Liver (tissue), 9 donors: Measurements from ENCODE around the gene LLGL1. TPM values are rescaled to one million over a fixed set of nuclear protein-coding genes. Genes with fewer than 3 reads are reported as not detected.
A peak's percentile ranks its signal among the peaks of the same experiment; 100 is the strongest.

Experiments used
- DNase-seq: peaks from one replicate; pipeline ENCODE4 v3.0.0-alpha.2; 2017; ENCODE audit warnings: low spot score
- H3K27ac ChIP-seq, 2 donors: one replicate each; pipeline ENCODE4 v1.7.0; 2013; ENCODE audit warnings: inconsistent platforms in 2 of 2, low read length in 2 of 2, control low read depth in 1 of 2, low read depth in 1 of 2, mild to moderate bottlenecking in 1 of 2
- H3K27me3 ChIP-seq, 4 donors: one replicate each; pipeline versions ENCODE4 v1.6.1 to v1.7.0; 2013; ENCODE audit warnings: low read length in 3 of 4, inconsistent platforms in 1 of 4, mild to moderate bottlenecking in 1 of 4, moderate library complexity in 1 of 4; ENCODE audit not compliant: control insufficient read depth in 4 of 4, insufficient read depth in 4 of 4
- H3K36me3 ChIP-seq, 4 donors: one replicate each; pipeline versions ENCODE4 v1.6.1 to v1.7.0; 2013; ENCODE audit warnings: low read length in 3 of 4, mild to moderate bottlenecking in 3 of 4, low read depth in 1 of 4, moderate library complexity in 1 of 4; ENCODE audit not compliant: control insufficient read depth in 4 of 4, insufficient read depth in 3 of 4
- H3K4me1 ChIP-seq, 4 donors: one replicate each; pipeline versions ENCODE4 v1.6.1 to v1.7.0; 2013; ENCODE audit warnings: low read length in 3 of 4, mild to moderate bottlenecking in 3 of 4, moderate library complexity in 1 of 4; ENCODE audit not compliant: control insufficient read depth in 4 of 4, insufficient read depth in 4 of 4
- H3K4me3 ChIP-seq, 3 donors: one replicate each; pipeline versions ENCODE4 v1.6.1 to v1.7.0; 2013; ENCODE audit warnings: low read length in 3 of 3, control low read depth in 1 of 3, low read depth in 1 of 3, mild to moderate bottlenecking in 1 of 3
- H3K9ac ChIP-seq, 2 donors: one replicate each; pipeline ENCODE4 v1.7.0; 2013; ENCODE audit warnings: low read length in 2 of 2, mild to moderate bottlenecking in 2 of 2, moderate library complexity in 2 of 2, control low read depth in 1 of 2, low read depth in 1 of 2
- H3K9me3 ChIP-seq, 4 donors: one replicate each; pipeline versions ENCODE4 v1.6.1 to v1.7.0; 2013; ENCODE audit warnings: low read length in 3 of 4; ENCODE audit not compliant: control insufficient read depth in 4 of 4
- EGR1 ChIP-seq, 2 donors: IDR thresholded peaks; 2 replicates each; pipeline ENCODE4 v1.6.1; 2016 to 2018; ENCODE audit warnings: antibody characterized with exemption in 2 of 2, low read depth in 2 of 2
- GABPA ChIP-seq, 2 donors: IDR thresholded peaks in 1 of 2; conservative IDR thresholded peaks in 1 of 2; 2 replicates each; pipeline ENCODE4 v1.6.1; 2016; ENCODE audit warnings: antibody characterized with exemption in 2 of 2, mild to moderate bottlenecking in 1 of 2, moderate library complexity in 1 of 2
- HNF4A ChIP-seq, 2 donors: conservative IDR thresholded peaks; 2 replicates each; pipeline ENCODE4 v1.6.1; 2016; ENCODE audit warnings: antibody characterized with exemption in 2 of 2, mild to moderate bottlenecking in 2 of 2
- HNF4G ChIP-seq: IDR thresholded peaks from 2 replicates; pipeline ENCODE4 v1.6.1; 2016; ENCODE audit warnings: antibody characterized with exemption
- JUND ChIP-seq, 2 donors: IDR thresholded peaks; 2 replicates each; pipeline ENCODE4 v1.6.1; 2016; ENCODE audit warnings: antibody characterized with exemption in 2 of 2
- NR2F2 ChIP-seq: IDR thresholded peaks from 2 replicates; pipeline ENCODE4 v1.6.1; 2016; ENCODE audit warnings: antibody characterized with exemption
- RAD21 ChIP-seq, 2 donors: IDR thresholded peaks; 2 replicates each; pipeline ENCODE4 v1.6.1; 2016; ENCODE audit warnings: antibody characterized with exemption in 2 of 2, mild to moderate bottlenecking in 2 of 2
- RXRA ChIP-seq, 2 donors: IDR thresholded peaks; 2 replicates each; pipeline ENCODE4 v1.6.1; 2017 to 2018; ENCODE audit warnings: antibody characterized with exemption in 2 of 2, mild to moderate bottlenecking in 1 of 2
- SP1 ChIP-seq: IDR thresholded peaks from 2 replicates; pipeline ENCODE4 v1.6.1; 2018; ENCODE audit warnings: antibody characterized with exemption, mild to moderate bottlenecking
- TAF1 ChIP-seq: conservative IDR thresholded peaks from 2 replicates; pipeline ENCODE4 v1.6.1; 2016; ENCODE audit warnings: antibody characterized with exemption, mild to moderate bottlenecking
- WGBS: extraction: QIAGEN DNeasy Blood & Tissue Kit; methylation state at CpG from one replicate; pipeline ENCODE4 v1.1.7; 2013; 5-methylcytosine and 5-hydroxymethylcytosine counted together
- polyA plus RNA-seq, 2 donors: library from polyadenylated mRNA; stranded (reverse) in 1 of 2; unstranded in 1 of 2; fragments of 200-250 nt in 1 of 2; fragments of >200 nt in 1 of 2; fragmentation: Nextera tagmentation in 1 of 2; extraction: Ambion mirVana in 1 of 2; gene quantifications; one replicate each; pipeline versions ENCODE4 v1.2.1 to v1.2.3, GENCODE V29; 2013 to 2015
- total RNA-seq, 2 donors: library from RNA; depleted of rRNA; stranded (reverse); fragments of >200 nt; gene quantifications; one replicate each; pipeline ENCODE4 v1.2.3, GENCODE V29; 2014
- TF ChIP-seq, protein P1 (sequence below): IDR thresholded peaks from 2 replicates; pipeline ENCODE4 v1.6.1; 2016; ENCODE audit warnings: antibody characterized with exemption
- TF ChIP-seq, protein P2 (sequence below): IDR thresholded peaks from 2 replicates; pipeline ENCODE4 v1.6.1; 2016; ENCODE audit warnings: antibody characterized with exemption
- donor health status: healthy.
- donor health status: healthy.
- donor health status: healthy.
- donor health status: healthy.
- donor health status: healthy.

LLGL1 gene
- total and polyA plus RNA-seq, 4 donors: 0.39 to 12.0 (median 2.8) TPM

DNA sequence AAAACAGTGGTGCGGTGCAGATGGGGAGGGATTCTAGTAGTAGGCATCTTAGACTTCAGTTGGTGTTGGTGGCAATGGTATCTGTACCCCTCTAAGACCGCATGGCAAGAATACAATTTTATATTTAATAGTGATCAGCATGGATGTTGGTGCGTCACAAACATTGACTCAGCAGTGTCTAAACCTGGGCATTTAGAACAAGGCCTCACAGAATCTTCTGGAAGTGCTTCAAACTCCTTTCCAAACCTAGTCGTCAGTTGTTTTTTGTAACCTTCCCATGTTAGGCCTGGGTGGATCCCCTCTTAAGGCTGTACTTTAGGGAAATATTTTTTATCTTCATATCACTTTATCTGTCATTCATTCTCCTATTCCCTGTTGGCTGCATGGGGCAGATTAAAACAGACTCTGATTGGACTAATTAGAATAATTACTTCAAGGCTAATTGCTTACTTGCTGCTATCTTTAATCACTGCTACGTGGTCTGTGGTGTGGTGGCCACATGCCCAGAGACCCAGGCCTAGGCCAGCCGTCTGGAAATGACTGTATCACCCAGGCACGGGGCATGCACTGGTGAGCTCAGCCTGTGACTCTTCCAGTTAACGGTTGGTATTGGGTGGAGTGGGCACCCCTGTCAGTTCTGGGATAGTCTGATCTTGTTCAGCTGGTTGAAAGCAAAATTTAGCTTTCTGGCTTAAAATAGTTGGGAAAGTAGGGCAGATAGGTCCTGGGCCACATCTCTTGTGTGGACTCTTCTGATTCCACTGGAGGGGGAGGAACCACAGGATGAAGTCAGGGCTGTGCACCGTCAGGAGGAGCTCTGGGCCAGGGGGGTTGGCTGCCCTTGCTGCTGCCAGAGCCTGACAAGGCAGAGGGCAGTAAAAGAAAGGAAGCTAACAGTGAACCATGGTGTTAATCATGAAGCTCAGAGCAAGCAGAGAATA lies 37.3 kb upstream of the LLGL1 start (continued):
- TF ChIP-seq HNF4G: no peak
- no peak for TF ChIP-seq GABPA (IDR thresholded peaks at IDR 0.05 in 1 of 2, conservative IDR thresholded peaks at IDR 0.05 in 1 of 2)
- no peak for TF ChIP-seq NR2F2
- TF ChIP-seq TAF1: no peak
- TF ChIP-seq HNF4A (conservative IDR thresholded peaks at IDR 0.05): no peak
- no peak for TF ChIP-seq RXRA (IDR thresholded peaks at IDR 0.05)

DNA sequence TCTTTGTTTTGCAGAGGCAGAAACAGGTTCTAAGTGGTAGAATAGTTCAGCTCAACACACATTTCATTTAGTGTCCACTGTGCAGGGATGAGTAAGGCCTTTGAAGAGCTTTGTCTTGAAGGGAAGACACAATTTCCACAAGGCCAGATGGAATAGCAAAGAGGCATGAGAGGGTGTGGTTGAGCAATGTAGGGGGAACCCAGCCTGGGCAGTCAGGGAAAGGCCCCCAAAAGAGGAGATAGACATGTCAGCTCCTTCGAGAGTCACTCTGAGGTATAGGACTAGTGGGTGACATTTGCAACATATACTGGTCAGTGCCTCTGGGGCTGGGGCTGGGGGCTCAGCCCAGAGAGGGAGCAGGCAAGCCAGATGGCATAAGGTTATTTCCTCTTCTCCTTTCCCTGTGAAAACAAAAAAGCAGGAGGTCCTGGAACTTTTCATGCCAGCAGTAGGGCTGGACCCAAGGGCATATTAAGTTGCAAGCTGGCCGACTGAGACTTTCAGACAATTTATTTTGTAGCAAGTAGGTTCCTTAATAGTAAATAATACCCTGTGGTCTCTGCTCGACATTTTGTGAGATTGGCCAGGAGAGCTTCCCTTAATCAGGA lies 34.7 kb upstream of the LLGL1 start:
- H3K9ac ChIP-seq: no peak overlapping the region
- TF ChIP-seq HNF4A (conservative IDR thresholded peaks at IDR 0.05): peak in 1 of 2 donors; percentile 50
- TF ChIP-seq, protein P1, sequence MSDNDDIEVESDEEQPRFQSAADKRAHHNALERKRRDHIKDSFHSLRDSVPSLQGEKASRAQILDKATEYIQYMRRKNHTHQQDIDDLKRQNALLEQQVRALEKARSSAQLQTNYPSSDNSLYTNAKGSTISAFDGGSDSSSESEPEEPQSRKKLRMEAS: no peak
- H3K27ac ChIP-seq: peak overlapping the region; percentile 59 to 77
- WGBS: 40% methylated on average over 3 of the region's 3 CpGs
- no peak for DNase-seq
- H3K4me1 ChIP-seq: peaks cover 31 to 62% (median 55%) of the 10 kb centered on the region in 4 donors
- no peak overlapping the region for H3K4me3 ChIP-seq
- no peaks in the 10 kb centered on the region for H3K9me3 ChIP-seq
- H3K36me3 ChIP-seq: peaks cover 0 to 20% (median 13%) of the 10 kb centered on the region in 4 donors
- no peaks in the 10 kb centered on the region for H3K27me3 ChIP-seq

DNA sequence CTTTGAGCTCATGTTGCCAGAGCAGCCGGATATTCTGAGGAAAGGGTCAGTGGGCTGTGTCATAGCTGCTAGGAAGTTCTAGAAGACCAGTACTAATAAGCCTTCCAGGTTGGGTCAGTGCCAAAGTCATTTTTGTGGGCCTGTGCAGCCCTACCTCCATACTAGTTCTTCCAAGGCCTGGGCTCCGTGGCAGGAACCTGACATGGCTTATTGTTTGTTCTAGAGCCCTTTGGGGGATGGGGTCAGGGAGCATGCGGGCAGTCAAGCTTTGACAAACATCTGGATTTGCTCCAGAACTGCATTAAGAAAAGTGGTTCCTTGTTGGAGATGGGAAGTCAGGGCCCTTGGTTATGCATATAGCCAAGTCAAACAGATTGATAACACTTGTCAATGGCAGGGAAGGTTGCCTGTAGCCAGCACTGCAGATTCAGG lies 34.2 kb upstream of the LLGL1 start:
- no peaks in the 10 kb centered on the region for H3K9me3 ChIP-seq
- no peak overlapping the region for H3K4me3 ChIP-seq
- WGBS: 17% methylated on average over 3 of the region's 3 CpGs
- H3K27me3 ChIP-seq: no peaks in the 10 kb centered on the region
- H3K4me1 ChIP-seq: peaks cover 31 to 57% (median 49%) of the 10 kb centered on the region in 4 donors
- H3K36me3 ChIP-seq: peaks cover 0 to 20% (median 16%) of the 10 kb centered on the region in 4 donors
- DNase-seq: peak; percentile 44
- TF ChIP-seq RXRA (IDR thresholded peaks at IDR 0.05) (peak; percentile 12 to 20), EGR1 (IDR thresholded peaks at IDR 0.05; ENCODE audit: low read depth in 2 of 2) (no peak), HNF4A (conservative IDR thresholded peaks at IDR 0.05) (peak; percentile 4 to 73), NR2F2 (peak; percentile 63), HNF4G (peak; percentile 39), SP1 (no peak), RAD21 (IDR thresholded peaks at IDR 0.05) (no peak)
- no peak overlapping the region for H3K9ac ChIP-seq
- peak overlapping the region; percentile 59 to 77 for H3K27ac ChIP-seq

DNA sequence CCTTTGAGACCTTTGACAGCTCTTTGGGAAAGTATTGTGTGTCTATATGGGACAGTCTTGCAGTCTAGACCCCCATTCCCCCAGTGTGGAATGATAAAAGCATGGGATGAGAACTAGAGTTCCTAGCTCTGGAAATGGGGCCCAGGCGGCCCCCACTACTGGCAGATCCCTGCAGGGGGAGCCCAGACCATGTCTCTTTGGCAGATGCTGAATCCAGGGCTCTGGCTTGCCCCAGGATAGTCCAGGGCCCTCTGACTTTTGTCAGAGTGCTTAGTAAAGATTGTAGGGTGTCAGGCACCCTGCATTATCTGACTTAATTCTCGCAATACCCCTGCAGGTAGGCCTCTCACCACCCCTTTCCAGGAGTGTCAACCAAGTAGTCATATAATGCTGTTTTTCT lies 33.5 kb upstream of the LLGL1 start:
- peaks cover 30 to 49% (median 42%) of the 10 kb centered on the region in 4 donors for H3K4me1 ChIP-seq
- no peak overlapping the region for H3K4me3 ChIP-seq
- H3K9ac ChIP-seq: no peak overlapping the region
- no peak for TF ChIP-seq TAF1
- TF ChIP-seq, protein P2, sequence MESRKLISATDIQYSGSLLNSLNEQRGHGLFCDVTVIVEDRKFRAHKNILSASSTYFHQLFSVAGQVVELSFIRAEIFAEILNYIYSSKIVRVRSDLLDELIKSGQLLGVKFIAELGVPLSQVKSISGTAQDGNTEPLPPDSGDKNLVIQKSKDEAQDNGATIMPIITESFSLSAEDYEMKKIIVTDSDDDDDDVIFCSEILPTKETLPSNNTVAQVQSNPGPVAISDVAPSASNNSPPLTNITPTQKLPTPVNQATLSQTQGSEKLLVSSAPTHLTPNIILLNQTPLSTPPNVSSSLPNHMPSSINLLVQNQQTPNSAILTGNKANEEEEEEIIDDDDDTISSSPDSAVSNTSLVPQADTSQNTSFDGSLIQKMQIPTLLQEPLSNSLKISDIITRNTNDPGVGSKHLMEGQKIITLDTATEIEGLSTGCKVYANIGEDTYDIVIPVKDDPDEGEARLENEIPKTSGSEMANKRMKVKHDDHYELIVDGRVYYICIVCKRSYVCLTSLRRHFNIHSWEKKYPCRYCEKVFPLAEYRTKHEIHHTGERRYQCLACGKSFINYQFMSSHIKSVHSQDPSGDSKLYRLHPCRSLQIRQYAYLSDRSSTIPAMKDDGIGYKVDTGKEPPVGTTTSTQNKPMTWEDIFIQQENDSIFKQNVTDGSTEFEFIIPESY: no peak
- TF ChIP-seq JUND (IDR thresholded peaks at IDR 0.05): no peak
- no peak for DNase-seq
- H3K27ac ChIP-seq: peak overlapping the region in 1 of 2 donors; percentile 77
- no peaks in the 10 kb centered on the region for H3K27me3 ChIP-seq
- H3K36me3 ChIP-seq: peaks cover 0 to 25% (median 19%) of the 10 kb centered on the region in 4 donors
- WGBS: 91% methylated on average over 2 of the region's 2 CpGs
- no peaks in the 10 kb centered on the region for H3K9me3 ChIP-seq
